A673 (cell line): ENCODE results near the gene TTR.

Source experiments
- EZH2 ChIP-seq: fragments of 200-600 bp; sonication (generic); IDR thresholded peaks from 2 replicates; pipeline ENCODE4 v1.6.1; 2017; ENCODE audit warnings: borderline replicate concordance, low read depth, mild to moderate bottlenecking, mixed read lengths, antibody characterized with exemption, low read length; ENCODE audit not compliant: poor library complexity, severe bottlenecking
- TF ChIP-seq, protein P1 (sequence below): fragments of 300-800, 200-600 bp; sonication (generic); conservative IDR thresholded peaks from 2 replicates; pipeline ENCODE4 v1.5.1; 2017; ENCODE audit warnings: low read depth, mild to moderate bottlenecking, antibody characterized with exemption, low read length, moderate library complexity, mixed read lengths

DNA sequence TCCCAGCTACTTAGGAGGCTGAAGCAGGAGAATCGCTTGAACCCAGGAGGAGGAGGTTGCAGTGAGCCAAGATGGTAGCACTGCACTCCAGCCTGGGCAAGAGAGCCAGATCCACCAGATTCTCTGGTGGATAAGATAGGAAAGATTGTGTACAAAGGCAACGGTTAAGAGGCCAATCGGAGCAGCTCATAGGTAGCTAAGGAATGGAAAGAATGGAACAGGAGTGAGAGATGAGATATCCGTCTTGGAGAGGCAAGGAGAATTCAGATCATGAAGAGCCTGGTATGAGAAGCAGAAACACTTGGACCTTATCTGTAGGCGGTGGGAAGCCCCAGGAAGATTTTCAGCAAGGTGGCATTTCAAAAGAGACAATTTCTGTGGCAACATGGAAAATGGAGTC lies 27.1 kb downstream of the TTR start:
- TF ChIP-seq, protein P1, sequence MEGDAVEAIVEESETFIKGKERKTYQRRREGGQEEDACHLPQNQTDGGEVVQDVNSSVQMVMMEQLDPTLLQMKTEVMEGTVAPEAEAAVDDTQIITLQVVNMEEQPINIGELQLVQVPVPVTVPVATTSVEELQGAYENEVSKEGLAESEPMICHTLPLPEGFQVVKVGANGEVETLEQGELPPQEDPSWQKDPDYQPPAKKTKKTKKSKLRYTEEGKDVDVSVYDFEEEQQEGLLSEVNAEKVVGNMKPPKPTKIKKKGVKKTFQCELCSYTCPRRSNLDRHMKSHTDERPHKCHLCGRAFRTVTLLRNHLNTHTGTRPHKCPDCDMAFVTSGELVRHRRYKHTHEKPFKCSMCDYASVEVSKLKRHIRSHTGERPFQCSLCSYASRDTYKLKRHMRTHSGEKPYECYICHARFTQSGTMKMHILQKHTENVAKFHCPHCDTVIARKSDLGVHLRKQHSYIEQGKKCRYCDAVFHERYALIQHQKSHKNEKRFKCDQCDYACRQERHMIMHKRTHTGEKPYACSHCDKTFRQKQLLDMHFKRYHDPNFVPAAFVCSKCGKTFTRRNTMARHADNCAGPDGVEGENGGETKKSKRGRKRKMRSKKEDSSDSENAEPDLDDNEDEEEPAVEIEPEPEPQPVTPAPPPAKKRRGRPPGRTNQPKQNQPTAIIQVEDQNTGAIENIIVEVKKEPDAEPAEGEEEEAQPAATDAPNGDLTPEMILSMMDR, result no peak
- TF ChIP-seq EZH2, result no peak
